ENCODE measurements around the gene TMEM205. TPM values are rescaled to one million over a fixed set of nuclear protein-coding genes. Genes with fewer than 3 reads are reported as not detected.

The TMEM205 gene
- 100 to 1,000 TPM; 301 to 343 TPM for total RNA-seq

DNA sequence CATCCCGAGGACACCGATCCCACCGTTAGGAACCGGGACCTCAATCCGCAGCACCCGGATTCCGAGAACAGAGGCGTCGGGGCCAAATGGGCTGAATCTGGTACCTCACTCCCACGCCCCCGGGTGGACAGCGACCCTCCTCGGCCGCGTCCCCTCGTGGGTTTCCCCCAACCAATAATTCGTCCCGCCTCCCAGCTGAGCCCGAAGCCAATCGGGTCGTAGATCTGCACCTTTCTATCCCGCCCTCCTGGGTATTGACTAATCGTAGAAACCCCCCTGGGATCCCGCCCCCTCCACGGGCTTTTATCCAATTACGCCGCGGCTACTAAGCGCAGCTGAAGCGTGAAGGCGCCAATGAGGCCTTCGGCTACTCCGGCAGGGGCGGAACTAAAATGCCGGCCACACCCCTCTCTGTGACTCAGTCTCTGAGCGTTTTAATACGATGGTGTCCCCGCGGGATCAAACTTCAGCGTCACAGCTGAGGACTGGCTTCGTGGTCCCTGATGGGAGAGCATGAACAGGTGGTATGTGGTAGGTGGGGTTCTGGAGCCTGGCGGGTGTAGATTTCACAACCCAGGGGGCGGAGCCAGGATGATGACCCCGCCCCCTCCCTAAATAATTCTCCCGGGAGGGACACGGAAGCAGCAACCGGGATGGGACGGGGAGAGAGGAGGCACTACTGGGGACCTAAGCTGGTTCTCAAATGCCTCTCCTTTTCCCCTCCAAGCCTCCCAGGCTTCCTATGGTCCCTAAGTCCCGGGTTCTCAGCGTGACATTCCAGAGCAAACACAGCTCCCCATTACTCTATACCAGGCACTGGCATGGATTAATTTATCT, at the start of gene TMEM205, which contains the start of gene CCDC159:
Gene TMEM205, minus strand, starts transcription at position 165 of the 837 bp plus-strand sequence. CDS start 649 bp downstream, outside the sequence.
Gene CCDC159, plus strand, starts transcription at position 416 of the 837 bp plus-strand sequence. Its CDS starts 88 bp downstream, at position 504.
- Histone ChIP-seq H3K9me3 (no peaks in the 10 kb centered on the region), H3K4me1 (peaks cover 0 to 26% of the 10 kb centered on the region in 2 donors), H3K27ac (peak within 1 kb of the TSS; percentile 80 to 86), H3K27me3 (no peaks in the 10 kb centered on the region), H3K36me3 (no peaks in the 10 kb centered on the region), H3K4me3 (peak within 1 kb of the TSS; percentile 67 to 73)
- TF ChIP-seq, protein P1, sequence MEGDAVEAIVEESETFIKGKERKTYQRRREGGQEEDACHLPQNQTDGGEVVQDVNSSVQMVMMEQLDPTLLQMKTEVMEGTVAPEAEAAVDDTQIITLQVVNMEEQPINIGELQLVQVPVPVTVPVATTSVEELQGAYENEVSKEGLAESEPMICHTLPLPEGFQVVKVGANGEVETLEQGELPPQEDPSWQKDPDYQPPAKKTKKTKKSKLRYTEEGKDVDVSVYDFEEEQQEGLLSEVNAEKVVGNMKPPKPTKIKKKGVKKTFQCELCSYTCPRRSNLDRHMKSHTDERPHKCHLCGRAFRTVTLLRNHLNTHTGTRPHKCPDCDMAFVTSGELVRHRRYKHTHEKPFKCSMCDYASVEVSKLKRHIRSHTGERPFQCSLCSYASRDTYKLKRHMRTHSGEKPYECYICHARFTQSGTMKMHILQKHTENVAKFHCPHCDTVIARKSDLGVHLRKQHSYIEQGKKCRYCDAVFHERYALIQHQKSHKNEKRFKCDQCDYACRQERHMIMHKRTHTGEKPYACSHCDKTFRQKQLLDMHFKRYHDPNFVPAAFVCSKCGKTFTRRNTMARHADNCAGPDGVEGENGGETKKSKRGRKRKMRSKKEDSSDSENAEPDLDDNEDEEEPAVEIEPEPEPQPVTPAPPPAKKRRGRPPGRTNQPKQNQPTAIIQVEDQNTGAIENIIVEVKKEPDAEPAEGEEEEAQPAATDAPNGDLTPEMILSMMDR (IDR thresholded peaks at IDR 0.05) = no peak
- DNase-seq (ENCODE audit: low spot score) = peak; percentile 99

DNA sequence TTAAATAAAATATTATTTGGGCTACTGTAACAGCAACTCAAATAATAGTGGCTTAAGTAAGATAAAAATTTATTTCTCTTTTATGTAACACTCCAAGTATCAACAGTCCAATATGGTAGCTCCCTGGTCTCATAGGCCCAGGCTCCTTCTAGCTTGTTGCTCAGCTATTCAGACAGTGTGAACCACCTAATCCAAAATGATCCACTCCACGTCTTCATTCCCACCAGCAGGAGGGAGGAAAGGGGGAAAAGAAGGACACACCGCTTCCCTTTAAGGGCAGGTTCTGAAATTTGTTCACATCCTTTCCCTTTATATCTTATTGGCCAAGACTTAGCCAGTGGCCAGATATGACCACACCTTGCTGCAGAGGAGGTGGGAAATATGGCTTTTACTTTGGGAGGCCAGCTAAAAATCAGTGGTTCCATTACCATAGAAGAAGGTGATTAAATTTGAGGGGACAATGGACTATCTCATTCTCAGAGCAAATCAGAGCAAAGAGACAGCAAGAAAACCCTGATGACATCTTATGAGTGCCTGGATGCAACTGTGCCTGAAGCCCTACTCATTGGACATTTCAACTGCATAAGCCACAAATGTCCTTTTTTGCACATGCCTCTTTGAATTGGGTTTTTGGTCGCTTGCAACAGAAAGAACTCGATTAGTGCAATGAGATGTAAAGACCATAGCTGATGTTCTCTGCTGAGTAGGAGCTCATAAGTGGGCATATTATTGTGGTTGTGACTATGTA, 45.0 kb upstream of the TMEM205 start:
- Histone ChIP-seq H3K4me3 (no peak overlapping the region), H3K9me3 (peaks cover 0 to 11% of the 10 kb centered on the region in 2 donors), H3K4me1 (no peaks in the 10 kb centered on the region), H3K27me3 (no peaks in the 10 kb centered on the region), H3K27ac (no peak overlapping the region), H3K36me3 (no peaks in the 10 kb centered on the region)
- TF ChIP-seq, protein P1 (IDR thresholded peaks at IDR 0.05) = no peak
- DNase-seq (ENCODE audit: low spot score) = no peak

- DNase-seq (ENCODE audit: low spot score) = no peak
- TF ChIP-seq, protein P1 (IDR thresholded peaks at IDR 0.05) = no peak
- Histone ChIP-seq H3K4me3 (no peak overlapping the region), H3K4me1 (no peaks in the 10 kb centered on the region), H3K27ac (no peak overlapping the region), H3K9me3 (peaks cover 0 to 11% of the 10 kb centered on the region in 2 donors), H3K27me3 (no peaks in the 10 kb centered on the region), H3K36me3 (no peaks in the 10 kb centered on the region)
Observed at GRCh38 chr19:11390359-11390758, 44.3 kb upstream of the TMEM205 start.

DNA sequence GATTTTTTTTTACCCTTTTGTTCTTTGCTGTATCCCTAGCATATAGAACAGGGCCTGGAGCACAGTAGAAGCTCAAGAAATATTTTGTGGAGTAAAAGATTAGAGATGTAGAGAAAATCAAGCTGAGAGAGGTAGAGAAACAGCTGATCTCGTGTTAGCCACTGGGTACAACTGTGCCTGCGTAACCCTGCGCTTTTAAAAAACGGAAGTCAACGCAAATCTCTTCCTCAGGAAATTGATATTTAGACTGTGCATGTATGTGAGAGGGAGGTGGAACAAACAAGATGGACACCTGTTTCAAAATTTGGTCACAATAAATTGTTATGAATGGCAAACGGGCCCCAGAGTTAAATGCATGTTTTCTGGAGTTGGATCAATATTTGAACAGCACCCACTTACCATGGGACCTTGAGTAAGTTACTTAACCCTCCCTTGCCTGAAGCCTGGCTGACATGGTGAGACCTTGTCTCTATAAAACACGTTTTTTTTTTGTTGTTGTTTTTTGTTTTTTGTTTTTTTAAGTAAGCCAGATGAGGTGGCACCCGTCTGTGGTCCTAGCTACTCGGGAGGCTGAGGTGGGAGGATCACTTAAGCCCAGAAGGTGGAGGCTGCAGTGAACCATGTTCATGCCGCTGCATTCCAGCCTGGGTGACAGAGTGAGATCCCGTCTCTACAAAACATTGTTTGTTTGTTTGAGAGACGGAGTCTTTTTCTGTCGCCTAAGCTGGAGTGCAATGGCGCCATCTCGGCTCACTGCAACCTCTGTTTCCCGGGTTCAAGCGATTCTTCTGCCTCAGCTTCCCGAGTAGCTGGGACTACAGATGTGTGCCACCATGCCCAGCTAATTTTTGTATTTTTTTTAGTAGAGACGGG, 41.3 kb upstream of the TMEM205 start:
- H3K36me3 ChIP-seq = no peaks in the 10 kb centered on the region
- H3K9me3 ChIP-seq = peaks cover 0 to 11% of the 10 kb centered on the region in 2 donors
- no peak overlapping the region for H3K27ac ChIP-seq
- H3K27me3 ChIP-seq = no peaks in the 10 kb centered on the region
- DNase-seq (ENCODE audit: low spot score) = no peak
- TF ChIP-seq, protein P1 (IDR thresholded peaks at IDR 0.05) = no peak
- peaks cover 0 to 21% of the 10 kb centered on the region in 2 donors for H3K4me1 ChIP-seq
- no peak overlapping the region for H3K4me3 ChIP-seq

GRCh38 chr19:11384778-11385129, 38.7 kb upstream of the TMEM205 start:
- TF ChIP-seq, protein P1 (IDR thresholded peaks at IDR 0.05) = no peak
- Histone ChIP-seq H3K4me1 (peaks cover 0 to 29% of the 10 kb centered on the region in 2 donors), H3K27ac (no peak overlapping the region), H3K27me3 (no peaks in the 10 kb centered on the region), H3K4me3 (no peak overlapping the region), H3K36me3 (no peaks in the 10 kb centered on the region), H3K9me3 (no peaks in the 10 kb centered on the region)
- DNase-seq (ENCODE audit: low spot score) = no peak
